SKM-1 treated with dmso at 0.1 percent for 144 hours (cell line): ENCODE results near the gene POLR2J.
"Not testable (repeated sequence)": the region's sequence is repeated elsewhere in the genome, so short reads cannot be mapped to it uniquely, and the experiment has no call there.

Source experiments
- DNase-seq: peaks from one replicate; lab custom pipeline; 2025; ENCODE audit not compliant: unreplicated experiment; lab: John Stamatoyannopoulos, UW

Gene POLR2J

DNA sequence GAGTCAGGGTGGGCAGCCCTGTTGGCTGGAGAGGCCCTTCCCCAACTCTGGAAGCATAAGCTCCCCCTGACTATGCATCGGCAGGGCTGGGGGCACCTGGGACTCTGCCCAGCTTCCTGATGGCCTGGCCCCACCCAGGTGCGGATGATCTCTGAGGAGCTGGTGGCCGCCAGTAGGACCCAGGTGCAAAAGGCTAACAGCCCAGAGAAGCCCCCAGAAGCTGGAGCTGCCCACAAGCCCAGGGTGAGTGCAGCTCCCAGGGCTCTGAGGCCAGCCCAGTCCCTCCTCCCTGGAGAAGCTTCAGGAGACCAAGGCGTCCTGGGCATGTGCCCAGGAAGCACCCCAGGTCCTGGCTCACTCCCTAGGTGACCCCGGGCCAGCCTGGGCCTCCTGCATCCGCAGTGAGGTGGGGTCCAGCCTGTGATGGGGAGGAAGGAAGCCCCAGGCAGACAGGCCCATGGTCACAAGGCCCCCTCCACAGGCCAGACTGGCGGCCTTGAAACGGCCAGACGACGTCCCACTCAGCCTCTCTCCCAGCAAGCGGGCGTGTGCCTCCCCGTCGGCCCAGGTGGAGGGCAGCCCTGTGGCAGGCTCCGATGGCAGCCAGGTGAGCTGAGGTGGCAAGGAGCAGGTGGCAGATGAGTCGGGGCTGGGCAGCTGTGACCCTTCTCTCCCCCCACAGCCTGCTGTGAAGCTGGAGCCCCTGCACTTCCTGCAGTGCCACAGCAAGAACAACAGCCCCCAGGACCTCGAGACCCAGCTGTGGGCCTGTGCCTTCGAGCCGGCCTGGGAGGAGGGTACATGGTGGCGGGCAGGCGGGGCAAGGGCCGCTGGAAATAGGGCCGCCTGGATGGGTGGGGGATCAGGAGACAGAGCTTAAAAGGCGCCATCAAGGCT is 10.9 kb downstream of the POLR2J start:
- no peak for DNase-seq

DNA sequence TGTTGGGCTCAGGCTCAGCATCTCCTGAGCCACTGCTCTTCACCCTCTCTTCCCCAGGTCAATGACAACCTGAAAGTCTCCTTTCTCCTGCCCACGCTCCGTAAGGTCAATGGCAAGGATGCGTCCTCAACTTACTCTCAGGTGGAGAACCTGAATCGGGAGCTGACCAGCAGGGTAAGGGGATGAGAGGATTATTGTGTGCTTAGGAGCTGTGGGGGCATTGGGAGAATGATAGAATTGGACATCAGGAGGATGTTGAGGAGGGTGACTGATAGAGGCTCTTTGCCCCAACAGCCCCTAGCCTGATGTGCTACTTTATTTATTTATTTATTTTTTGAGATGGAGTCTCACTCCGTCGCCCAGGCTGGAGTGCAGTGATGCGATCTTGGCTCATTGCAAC is 12.6 kb downstream of the POLR2J start:
- no peak for DNase-seq

DNA sequence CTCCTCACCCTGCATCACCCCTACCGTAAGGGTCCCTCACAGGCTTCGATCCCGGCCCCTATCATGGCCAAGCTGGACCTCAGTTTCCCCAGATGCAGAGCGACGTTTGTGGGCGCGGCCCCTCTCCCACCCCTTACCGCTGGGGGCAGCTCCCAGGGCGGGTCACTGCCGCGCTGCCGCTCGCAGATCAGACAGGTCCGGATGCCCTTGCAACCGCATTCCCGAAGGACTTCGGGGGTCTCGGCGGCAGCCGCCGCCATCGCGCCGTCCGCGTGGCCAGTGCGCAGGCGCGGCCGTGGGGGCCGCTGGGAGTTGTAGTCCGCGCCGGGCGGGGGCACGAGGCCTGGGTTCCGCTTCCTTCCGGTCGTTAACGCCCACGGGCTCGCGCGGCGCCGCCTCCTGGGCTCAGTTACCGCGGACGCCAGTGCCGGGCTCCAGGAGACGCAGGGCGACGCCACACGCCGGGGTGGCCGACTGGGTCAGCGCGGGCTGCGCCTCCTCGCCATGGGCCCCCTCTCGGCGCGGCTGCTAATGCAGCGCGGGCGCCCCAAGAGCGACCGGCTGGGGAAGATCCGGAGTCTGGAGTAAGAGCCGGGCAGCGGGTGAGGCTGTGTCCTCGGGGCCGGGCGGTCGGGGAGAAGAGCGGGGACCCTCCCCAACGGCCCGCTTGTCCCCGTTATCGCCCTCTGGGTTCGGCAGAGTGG is 14.0 kb downstream of the POLR2J start, which contains the start of the genes ALKBH4 and LRWD1:
ALKBH4 (minus strand) TSS at position 287 of the 704 bp plus-strand sequence; CDS start at position 260, 27 bp downstream.
LRWD1 (plus strand) TSS at position 408 of the 704 bp plus-strand sequence; CDS start at position 505, 97 bp downstream.
- peak; percentile 88 for DNase-seq

DNA sequence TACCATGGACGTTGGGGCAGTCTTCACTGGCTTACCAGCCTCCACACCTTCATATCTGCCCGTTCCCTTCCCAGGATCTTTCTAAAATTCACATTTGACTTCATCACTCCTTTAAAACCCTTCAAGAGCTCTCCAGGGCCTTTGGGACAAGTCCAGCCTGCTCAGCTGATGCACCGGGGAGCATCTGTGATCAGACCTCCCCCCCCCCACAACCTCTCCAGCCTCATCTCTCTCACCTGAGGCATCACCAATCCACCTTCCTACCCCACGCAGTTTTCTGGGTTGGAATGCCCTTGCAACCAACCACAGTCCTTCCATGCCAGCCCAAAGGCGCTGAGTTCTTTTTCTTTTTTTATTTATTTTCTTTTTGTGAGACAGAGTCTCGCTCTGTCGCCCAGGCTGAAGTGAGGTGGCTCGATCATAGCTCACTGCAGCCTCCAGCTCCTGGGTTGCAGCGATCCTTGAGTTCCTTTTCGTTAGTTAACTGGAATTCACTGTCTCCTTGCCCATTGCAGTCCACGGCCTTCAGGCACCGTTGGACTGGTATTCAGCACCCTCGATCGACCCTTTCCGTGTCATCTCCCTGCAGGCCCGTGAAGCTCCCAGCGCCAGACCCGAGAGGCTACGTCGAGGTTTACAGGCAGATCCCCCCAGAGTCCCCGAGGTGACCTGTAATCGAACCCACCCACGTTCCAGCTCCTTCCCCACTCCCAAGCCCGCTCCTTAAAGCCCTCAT is 14.7 kb downstream of the POLR2J start:
- no peak for DNase-seq

DNA sequence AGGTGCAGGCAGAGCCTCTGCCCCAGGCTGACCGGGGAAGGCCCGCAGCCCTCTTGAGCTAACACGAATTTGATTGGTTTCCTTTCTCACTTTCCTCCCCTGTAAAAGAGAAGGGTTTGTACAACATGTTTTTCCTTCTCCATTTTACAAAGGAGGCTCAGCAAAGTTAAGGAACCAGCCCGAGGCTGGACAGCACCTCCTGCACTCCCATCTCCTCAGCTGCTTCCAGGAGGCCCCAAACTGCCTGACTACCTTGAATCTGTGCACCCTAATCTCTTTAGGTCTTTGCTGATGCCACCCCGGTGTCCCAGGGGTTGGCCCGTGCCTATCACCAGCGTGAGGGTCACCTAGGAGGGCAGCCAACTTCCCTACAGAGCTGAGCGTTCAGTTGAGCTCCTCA is 18.3 kb downstream of the POLR2J start:
- no peak for DNase-seq

DNA sequence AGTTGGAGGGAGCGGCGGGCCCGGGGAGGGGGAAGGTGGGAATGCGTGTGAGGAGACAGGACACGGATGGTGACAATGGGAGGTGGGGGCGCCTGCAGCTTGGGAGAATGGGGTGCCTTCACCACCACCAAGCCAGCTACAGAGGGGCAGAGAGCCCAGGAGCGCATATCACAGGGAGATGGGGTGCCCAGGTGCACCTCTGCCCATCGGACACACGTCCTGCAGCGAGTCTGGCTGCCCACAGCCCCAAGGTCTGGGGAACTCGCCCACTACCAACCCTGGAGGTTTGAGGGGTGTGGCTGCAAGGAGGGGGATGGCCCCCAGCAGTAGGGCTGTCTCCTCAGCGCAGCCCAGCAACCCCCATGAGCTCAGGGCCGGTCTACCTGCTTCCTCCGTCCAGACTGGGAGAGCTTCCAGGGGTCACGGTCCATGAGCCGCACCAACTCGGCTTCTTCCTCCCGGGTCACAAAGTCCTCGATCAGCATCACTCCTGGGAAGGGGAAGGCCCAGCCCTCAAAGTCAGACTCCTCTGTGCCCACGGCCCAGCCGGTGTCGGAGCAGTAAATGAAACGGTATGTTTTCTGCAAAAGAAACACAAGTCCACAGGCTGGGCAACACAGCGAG is 19.4 kb downstream of the POLR2J start:
- DNase-seq = no peak

DNA sequence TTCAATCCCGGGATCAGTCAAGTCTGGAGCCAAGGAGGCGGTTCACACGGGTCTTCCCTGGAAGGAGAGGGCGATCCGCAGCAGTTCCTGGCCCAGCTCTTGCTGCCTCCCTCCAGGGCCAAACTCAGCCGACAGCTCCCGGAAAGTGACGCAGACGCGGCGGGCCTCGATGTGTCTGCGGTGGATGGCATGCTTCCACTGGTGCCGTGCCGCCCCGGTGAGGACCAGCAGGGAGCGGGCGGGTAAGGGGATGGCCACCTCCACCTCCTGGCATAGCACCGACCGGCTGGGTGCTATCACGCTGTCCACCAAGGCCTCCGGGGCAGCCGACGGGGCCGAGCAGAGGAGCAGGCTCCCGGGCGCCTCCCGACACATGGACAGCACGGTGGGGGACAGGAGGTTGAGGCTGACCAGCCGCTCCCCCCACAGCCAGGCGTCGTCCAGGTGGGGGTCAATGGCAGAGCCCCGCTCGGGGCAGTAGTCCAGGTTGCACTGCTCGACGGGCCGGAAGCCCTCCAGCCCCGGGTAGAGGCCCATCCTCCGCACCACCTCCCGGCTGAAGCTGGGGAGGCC is 21.3 kb downstream of the POLR2J start:
- no peak for DNase-seq

DNA sequence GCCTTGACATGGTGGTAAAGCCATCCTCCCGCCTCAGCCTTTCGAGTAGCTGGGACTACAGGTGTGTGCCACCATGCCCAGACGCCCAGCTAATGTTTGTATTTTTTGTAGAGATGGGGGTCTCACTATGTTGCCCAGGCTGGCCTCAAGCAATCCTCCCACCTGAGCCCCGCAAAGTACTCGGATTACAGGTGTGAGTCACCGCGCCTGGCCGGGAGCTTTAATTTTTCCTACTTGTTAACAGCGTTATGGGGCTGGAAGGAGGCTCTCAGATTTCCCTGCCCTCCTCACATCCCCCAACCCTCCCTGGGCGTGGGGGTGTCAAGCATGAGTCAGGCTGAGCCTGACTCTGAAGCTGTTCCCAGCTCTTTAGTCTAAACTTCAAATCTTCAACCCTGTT is 22.4 kb downstream of the POLR2J start:
- DNase-seq = no peak

DNA sequence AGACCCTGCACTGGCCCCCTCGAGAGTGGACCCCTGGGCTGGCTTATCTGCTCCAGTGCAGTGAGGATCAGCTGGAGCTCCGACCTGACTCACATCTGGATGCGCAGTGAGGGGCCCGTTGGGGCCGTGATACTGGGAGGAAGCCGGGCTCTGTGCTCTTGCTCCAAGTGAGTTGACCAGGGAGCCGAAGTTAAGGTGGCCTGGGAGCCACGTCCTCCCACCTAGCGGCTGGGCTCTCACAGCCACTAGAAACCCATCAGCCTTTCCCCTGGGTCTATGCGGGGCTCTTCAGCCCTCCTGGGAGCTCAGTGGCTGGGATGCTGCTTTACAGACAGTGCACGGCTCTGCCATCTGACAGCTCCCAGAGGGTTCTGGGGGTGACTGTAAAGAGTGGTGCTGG is 23.1 kb downstream of the POLR2J start:
- DNase-seq = no peak

DNA sequence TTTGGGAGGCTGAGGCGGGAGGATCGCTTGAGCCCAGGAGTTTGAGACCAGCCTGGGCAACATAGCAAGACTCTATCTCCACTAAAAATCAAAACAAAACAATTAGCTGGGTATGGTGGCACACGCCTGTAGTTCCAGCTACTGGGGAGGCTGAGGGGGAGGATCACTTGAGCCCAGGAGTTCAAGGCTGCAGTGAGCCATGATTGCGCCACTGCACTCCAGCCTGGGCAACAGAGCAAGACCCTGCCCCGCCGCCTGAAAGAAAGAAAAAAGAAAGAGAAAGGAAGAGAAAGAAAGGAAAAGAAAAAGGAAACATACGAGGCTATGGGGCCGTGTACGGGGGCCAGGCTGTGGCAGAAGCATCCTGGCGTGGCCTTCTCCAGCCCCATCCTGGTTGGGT is 23.8 kb downstream of the POLR2J start:
- DNase-seq = not testable (repeated sequence)

DNA sequence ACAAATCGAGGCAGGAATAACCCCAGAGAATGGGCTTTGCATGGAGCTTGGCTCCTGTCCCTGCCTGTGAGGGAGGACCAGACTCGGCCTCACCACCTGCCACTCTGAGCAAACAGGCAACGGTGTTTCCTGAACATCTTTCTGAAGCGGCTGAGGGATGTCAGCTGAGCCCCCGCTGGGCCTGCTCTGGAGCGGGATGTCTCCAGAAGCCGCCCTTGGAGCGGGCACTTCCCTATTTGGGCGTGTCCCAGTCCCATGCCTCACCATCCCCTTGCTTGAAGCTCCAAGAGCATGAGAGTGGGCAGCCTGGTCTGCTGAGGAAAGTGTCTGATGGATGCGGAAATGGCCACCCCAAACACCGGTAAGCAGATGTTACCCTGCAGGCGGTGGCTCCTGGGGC is 24.3 kb downstream of the POLR2J start:
- DNase-seq = no peak

DNA sequence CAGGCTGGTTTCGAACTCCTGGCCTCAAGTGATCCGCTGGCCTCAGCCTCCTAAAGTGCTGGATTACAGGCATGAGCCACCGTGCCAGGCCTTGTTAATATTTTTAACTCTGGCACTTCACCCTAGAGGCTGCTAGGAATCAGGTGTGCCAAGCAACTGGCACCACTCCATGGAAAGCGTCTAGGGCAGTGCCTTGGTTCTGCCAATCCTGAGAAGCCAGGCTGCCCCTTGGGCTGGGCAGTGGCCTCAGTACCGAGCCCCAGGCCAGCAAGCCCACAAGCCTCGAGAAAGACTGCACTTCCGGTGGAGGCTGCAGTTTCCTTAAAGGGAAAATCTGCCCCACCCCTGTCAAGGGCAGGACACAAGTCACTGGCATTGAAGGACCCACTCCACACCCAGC is 25.4 kb downstream of the POLR2J start:
- no peak for DNase-seq

DNA sequence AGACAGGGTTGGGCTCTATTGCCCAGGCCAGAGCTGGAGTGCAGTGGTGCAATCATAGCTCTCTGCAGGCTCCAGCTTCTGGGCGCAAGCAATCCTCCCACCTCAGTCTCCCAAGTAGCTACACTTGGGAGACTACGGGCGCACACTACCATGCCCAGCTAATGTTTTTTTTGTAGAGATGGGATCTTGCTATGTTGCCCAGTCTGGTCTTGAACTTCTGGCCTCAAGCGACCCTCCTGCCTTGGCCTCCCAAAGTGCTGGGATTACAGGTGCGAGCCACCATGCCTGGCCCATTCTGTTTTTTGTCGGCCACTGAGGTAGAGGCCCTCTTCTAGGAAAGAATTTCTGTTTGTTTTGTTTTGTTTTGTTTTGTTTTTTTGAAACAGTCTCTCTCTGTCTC is 26.3 kb downstream of the POLR2J start:
- DNase-seq = no peak

DNA sequence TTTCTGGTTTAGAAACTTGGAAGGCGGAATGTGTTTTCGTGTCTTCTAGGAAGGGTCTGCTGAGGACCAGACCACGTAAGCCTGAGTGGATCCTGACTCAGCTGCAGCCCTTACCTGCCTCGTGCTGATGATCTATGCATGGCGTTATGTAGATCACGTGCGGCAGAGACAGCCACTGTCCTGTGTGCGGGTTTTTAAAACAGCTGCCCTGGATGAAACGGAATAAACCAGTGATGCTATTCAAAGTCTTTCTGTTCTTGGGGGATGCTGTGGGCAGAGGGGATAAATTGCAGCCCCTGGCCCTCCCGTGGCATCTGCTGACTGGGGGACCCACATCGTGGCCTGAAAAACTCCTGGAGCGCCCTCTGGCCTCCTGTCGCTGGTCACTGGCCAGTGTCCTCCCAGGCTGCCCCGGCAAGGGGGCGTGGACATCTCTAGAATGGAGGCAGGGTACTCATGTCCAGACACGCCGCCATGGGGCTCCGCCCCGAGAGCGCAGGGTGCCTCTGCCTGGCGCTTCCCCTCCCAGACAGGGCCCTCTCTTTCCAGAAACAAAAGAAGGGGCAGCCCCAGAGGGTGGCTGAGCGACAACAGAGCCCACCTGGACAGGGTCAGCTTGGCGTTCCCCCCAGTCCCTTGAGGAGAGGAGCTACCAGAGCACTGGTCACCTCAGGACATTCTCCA is 27.2 kb downstream of the POLR2J start:
- no peak for DNase-seq

DNA sequence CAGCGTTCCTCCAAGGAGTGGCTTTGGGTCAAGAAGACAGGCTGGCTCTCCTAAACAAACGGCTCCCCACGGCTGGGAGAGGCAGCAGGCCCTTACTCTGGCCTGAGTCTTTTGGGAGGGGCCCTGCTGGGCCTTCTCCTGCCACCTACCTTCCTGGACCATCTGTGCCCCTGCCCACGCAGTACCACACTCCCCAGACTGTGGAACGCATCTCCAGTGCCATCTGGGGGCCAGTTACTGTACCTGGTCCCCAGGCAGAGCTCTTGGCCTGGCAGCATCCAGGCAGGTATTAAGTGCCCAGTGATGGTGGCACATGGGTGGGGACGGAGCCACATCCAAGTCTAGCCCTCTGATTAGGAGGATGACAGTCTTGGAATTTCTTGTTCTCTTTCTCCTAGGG is 28.5 kb downstream of the POLR2J start:
- DNase-seq = no peak

DNA sequence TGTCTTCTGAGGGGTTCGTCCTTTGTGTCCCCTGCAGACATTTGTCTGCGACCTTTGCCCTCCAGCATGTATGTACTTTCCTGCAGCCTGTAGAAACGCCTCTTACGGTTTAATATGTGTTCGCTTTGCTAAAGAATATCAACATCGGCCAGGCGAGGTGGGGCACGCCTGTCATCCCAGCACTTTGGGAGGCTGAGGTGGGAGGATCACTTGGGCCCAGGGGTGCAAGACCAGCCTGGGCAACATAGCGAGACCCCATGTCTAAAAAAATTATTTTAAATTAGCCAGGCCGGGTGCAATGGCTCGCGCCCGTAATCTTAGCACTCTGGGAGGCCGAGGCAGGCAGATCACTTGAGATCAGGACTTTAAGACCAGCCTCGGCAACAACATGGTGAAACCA is 29.6 kb downstream of the POLR2J start:
- no peak for DNase-seq

DNA sequence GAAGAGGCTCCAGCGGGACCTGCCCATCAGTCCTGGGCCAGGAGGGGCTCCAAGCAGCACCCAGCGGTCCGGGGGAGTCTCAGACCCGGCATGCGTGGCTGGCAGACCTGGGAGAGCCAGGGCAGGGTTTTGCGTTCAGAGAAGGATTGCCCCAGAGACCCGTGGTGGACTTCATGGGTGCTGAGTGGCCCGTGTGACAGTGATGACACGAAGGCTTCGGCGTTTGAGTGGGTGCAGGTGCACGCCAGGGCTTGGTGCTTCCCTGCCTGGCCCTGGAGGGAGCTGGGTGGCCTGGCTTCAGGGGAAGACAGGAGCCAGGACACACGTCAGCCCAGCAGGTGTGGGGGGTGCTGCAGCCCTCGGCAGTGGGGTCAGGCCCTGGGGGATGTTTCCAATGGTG is 31.4 kb downstream of the POLR2J start:
- no peak for DNase-seq

DNA sequence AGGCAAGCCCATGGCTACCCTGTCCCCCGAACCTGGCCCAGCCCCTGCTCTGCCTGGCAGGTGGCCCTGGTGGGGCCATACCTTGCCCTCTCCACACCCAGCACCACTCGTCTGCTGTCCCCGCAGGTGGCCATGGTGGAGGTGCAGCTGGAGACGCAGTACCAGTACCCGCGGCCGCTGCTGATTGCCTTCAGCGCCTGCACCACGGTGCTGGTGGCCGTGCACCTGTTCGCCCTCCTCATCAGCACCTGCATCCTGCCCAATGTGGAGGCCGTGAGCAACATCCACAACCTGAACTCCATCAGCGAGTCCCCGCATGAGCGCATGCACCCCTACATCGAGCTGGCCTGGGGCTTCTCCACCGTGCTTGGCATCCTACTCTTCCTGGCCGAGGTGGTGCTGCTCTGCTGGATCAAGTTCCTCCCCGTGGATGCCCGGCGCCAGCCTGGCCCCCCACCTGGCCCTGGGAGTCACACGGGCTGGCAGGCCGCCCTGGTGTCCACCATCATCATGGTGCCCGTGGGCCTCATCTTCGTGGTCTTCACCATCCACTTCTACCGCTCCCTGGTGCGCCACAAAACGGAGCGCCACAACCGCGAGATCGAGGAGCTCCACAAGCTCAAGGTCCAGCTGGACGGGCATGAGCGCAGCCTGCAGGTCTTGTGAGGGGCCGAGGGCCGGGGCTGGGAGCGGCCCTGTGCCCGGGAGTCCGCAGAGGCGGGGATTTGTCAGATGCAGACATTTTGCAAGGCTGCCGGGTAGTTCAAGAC is 32.1 kb downstream of the POLR2J start:
- no peak for DNase-seq

DNA sequence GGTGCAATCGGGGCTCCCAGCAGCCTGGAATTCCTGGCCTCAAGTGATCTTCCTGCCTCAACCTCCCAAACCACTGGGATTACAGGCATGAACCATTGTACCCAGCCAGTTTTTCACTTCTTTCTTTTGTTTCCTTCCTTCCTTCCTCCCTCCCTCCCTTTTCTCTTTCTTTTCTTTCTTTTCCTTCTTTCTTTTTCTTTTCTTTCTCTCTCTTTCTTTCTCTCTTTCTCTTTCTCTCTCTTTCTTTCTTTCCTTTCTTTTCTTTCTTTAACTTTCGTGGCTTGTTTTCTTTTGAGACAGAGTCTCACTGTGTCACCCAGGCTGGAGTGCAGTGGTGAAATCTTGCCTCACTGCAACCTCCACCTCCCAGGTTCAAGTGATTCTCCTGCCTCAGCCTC is 33.0 kb downstream of the POLR2J start:
- DNase-seq = no peak
